ENCODE results near the gene PCBP3. TPM values are rescaled to one million over a fixed set of nuclear protein-coding genes. Genes with fewer than 3 reads are reported as not detected.
A peak's percentile ranks its signal among the peaks of the same experiment; 100 is the strongest.

The PCBP3 gene
- total RNA-seq, 1 donor from 2014 or later, result 5.0 TPM

DNA sequence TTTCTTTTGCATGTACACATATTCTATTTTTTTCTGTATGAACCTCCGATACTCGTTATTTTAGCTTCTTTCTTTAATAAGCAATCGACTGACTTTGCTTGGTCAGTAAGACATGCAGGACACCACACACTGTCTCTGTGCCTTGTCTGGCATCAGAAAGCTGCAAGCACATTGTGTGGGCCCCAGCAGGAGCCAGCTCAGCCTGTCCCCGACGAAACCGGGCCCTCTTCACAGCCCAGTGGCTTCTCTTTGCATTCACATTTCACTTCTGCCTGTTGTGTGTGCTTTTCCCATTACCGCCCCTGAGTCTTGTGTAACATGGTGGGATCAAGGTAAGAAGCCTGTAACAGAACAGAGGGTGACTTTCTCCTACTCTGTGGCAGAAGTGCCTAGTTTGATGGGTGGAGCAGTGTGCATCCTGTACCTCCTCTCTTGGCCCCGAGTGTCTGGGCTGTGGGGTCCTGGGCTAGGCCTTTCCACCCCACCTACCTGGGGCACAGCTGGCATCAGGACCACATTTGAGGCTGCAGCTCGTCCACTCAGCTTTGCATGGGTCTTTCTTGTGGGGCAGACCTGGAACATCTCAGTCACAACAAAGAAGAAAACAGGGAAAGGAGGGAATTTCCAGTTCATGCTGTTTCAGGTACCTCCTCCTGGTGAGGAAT, 219.2 kb downstream of the PCBP3 start:
- TF ChIP-seq, protein P1, sequence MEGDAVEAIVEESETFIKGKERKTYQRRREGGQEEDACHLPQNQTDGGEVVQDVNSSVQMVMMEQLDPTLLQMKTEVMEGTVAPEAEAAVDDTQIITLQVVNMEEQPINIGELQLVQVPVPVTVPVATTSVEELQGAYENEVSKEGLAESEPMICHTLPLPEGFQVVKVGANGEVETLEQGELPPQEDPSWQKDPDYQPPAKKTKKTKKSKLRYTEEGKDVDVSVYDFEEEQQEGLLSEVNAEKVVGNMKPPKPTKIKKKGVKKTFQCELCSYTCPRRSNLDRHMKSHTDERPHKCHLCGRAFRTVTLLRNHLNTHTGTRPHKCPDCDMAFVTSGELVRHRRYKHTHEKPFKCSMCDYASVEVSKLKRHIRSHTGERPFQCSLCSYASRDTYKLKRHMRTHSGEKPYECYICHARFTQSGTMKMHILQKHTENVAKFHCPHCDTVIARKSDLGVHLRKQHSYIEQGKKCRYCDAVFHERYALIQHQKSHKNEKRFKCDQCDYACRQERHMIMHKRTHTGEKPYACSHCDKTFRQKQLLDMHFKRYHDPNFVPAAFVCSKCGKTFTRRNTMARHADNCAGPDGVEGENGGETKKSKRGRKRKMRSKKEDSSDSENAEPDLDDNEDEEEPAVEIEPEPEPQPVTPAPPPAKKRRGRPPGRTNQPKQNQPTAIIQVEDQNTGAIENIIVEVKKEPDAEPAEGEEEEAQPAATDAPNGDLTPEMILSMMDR (IDR thresholded peaks at IDR 0.05; ENCODE audit: unreplicated experiment), result no peak
- Mint-ChIP-seq H3K9me3 (no peaks in the 10 kb centered on the region), H3K4me3 (no peak overlapping the region), H3K27me3 (ENCODE audit: low read depth) (peaks cover 18% of the 10 kb centered on the region), H3K27ac (no peak overlapping the region), H3K36me3 (no peaks in the 10 kb centered on the region), H3K4me1 (peaks cover 8% of the 10 kb centered on the region)
- DNase-seq (ENCODE audit: low spot score in 2 of 2, unreplicated experiment in 2 of 2), result no peak

DNA sequence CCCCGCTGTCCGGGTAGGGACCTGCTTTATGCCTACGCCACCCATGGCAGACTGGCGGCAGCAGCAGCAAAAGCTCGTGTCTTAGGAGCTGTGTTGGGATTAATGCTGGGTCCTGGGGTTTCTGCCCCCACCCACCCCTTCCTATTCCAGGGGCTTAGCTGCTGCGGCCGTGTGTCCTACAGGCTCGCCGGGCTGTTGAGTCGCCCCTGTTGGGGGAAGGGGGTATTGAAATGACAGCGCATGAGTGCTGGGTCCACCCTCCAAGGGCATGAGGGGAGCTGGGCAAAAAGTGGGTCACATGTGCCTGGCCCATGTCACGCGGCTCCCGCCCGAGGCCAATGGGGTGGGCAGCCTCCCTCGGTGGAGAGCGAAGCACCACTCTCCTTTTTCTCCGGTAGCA, 219.7 kb downstream of the PCBP3 start:
- H3K36me3 Mint-ChIP-seq, result no peaks in the 10 kb centered on the region
- no peak overlapping the region for H3K4me3 Mint-ChIP-seq
- no peak for DNase-seq (ENCODE audit: low spot score in 2 of 2, unreplicated experiment in 2 of 2)
- H3K9me3 Mint-ChIP-seq, result no peaks in the 10 kb centered on the region
- peaks cover 8% of the 10 kb centered on the region for H3K4me1 Mint-ChIP-seq
- TF ChIP-seq, protein P1 (IDR thresholded peaks at IDR 0.05; ENCODE audit: unreplicated experiment), result no peak
- peaks cover 19% of the 10 kb centered on the region for H3K27me3 Mint-ChIP-seq (ENCODE audit: low read depth)
- H3K27ac Mint-ChIP-seq, result no peak overlapping the region

DNA sequence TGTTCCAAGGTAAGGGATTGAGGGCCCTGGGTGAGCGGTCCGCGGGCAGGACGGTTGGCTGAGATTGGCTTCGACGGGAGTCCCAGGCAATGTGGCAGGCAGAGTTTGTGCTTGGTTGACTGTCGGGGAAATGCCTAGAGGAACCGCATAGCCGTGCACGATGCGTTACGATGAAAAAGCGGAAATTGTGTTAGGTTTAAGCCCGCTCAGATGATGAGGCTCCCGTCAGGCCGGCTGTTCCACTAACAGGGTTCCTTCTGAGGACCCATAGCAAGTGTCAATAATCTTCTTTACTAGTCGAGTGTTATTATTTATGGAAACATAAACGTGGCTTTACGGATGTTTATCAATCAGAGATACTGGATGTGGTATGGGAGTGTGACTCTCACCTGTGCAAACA, 220.2 kb downstream of the PCBP3 start:
- H3K4me3 Mint-ChIP-seq, result no peak overlapping the region

DNA sequence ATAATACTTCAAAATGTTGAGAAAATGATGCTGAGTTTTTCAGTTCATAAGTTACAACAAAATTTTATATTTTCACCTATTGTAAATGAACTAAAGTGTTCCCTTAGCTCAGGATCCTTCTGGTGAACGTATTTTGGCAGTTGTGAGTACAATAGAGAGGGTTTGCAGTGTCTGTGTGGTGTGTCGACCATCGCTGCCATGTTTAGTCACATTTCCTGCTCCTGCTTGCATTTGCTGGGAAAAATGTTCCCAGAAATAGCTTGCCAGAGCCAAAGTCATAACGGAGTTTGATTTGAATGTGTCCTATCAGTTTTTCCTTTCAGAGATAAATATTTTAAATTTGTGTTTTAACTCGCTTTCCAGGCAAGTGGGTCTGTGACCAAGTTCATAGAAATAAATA, 220.9 kb downstream of the PCBP3 start:
- Mint-ChIP-seq H3K27me3 (ENCODE audit: low read depth) (peaks cover 21% of the 10 kb centered on the region), H3K4me1 (peaks cover 8% of the 10 kb centered on the region), H3K9me3 (no peaks in the 10 kb centered on the region), H3K36me3 (no peaks in the 10 kb centered on the region), H3K4me3 (no peak overlapping the region), H3K27ac (no peak overlapping the region)
- TF ChIP-seq, protein P1 (IDR thresholded peaks at IDR 0.05; ENCODE audit: unreplicated experiment), result no peak
- DNase-seq (ENCODE audit: low spot score in 2 of 2, unreplicated experiment in 2 of 2), result no peak

More for the DNA sequence above, 220.2 kb downstream of the PCBP3 start:
- Mint-ChIP-seq H3K27me3 (ENCODE audit: low read depth) (peaks cover 19% of the 10 kb centered on the region), H3K27ac (no peak overlapping the region), H3K9me3 (no peaks in the 10 kb centered on the region), H3K4me1 (peaks cover 8% of the 10 kb centered on the region), H3K36me3 (no peaks in the 10 kb centered on the region)
- DNase-seq (ENCODE audit: low spot score in 2 of 2, unreplicated experiment in 2 of 2), result no peak
- TF ChIP-seq, protein P1 (IDR thresholded peaks at IDR 0.05; ENCODE audit: unreplicated experiment), result no peak

DNA sequence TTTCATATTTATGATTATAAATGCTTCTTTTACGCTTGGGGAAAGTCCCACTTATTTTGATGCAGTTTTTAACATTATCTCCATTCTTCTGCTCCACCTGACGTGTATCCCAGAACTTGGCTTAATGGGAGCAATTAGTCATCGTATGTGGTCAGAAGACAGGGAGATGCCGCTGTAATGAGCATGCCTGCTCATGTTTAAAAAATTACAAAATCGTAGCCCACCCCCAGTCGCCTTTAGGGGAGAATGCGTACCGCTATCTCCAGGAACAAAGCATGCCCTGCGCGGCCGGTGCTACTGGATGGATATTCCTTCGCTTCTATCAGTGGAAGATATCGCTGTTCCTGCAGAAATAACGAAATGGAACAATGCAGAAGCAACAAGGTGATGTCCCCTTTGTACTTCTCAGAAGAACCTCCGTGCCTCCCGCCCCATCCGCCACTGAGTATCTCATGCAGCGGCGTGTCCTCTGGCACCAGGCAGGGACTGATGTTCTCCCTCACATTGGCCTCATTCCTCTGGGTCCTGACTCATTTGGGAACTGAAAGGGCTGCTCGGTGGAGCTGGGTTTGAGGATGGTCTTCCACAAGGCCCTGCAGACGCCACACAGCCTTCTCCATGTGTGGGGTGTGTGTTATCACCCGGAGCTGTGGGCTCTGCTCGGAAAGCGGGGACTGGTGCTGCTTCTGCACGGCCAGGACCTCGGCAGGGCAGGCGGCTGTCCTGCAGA, 221.7 kb downstream of the PCBP3 start:
- Mint-ChIP-seq H3K9me3 (no peaks in the 10 kb centered on the region), H3K27ac (no peak overlapping the region), H3K36me3 (no peaks in the 10 kb centered on the region), H3K4me1 (peaks cover 8% of the 10 kb centered on the region), H3K27me3 (ENCODE audit: low read depth) (peaks cover 21% of the 10 kb centered on the region), H3K4me3 (no peak overlapping the region)
- DNase-seq (ENCODE audit: low spot score in 2 of 2, unreplicated experiment in 2 of 2), result peak in 1 of 2 experiments; percentile 36
- TF ChIP-seq, protein P1 (IDR thresholded peaks at IDR 0.05; ENCODE audit: unreplicated experiment), result no peak

Data from mesothelial cell of epicardium (in vitro differentiated cells).